GM21737 (cell line): ENCODE data around the gene MED14.
A peak's percentile ranks its signal among the peaks of the same experiment; 100 is the strongest.

Experiments
- ATAC-seq: cut with Tn5 transposase; IDR thresholded peaks from one replicate; pipeline ENCODE4 v1.9.1; 2021; ENCODE audit warnings: mild to moderate bottlenecking, moderate library complexity; ENCODE audit not compliant: unreplicated experiment

The MED14 gene

GRCh38 chrX:40671126-40671525 lies 64.2 kb downstream of the MED14 start:
- no peak for ATAC-seq

- ATAC-seq: no peak
Measured at GRCh38 chrX:40663880-40664630, 71.3 kb downstream of the MED14 start.

GRCh38 chrX:40663078-40663740 lies 72.1 kb downstream of the MED14 start:
- ATAC-seq: no peak

GRCh38 chrX:40661489-40661888 lies 73.9 kb downstream of the MED14 start:
- no peak for ATAC-seq

GRCh38 chrX:40660381-40660780 lies 75.0 kb downstream of the MED14 start:
- ATAC-seq: no peak

- no peak for ATAC-seq
Measured at GRCh38 chrX:40653535-40653934, 81.8 kb downstream of the MED14 start.

GRCh38 chrX:40652664-40653063 lies 82.7 kb downstream of the MED14 start:
- ATAC-seq: no peak

GRCh38 chrX:40651620-40652223 lies 83.6 kb downstream of the MED14 start:
- no peak for ATAC-seq

GRCh38 chrX:40647307-40648197 lies 87.8 kb downstream of the MED14 start, which contains the start of gene CXorf38:
Gene CXorf38 (minus strand): TSS chrX:40647561. CDS start chrX:40647520, 41 bp downstream.
- peak; percentile 65 for ATAC-seq

GRCh38 chrX:40646489-40647306 lies 88.6 kb downstream of the MED14 start:
- peak; percentile 33 for ATAC-seq

- ATAC-seq: no peak
Measured at GRCh38 chrX:40644821-40645358, 90.5 kb downstream of the MED14 start.

- ATAC-seq: no peak
Measured at GRCh38 chrX:40644176-40644575, 91.2 kb downstream of the MED14 start.

GRCh38 chrX:40637687-40638086 lies 97.7 kb downstream of the MED14 start:
- ATAC-seq: no peak

- ATAC-seq: no peak
Measured at GRCh38 chrX:40632199-40632598, 103.1 kb downstream of the MED14 start.

- no peak for ATAC-seq
Measured at GRCh38 chrX:40628506-40628905, 106.8 kb downstream of the MED14 start.

- ATAC-seq: no peak
Measured at GRCh38 chrX:40625294-40625693, 110.0 kb downstream of the MED14 start.

- no peak for ATAC-seq
Measured at GRCh38 chrX:40623665-40624064, 111.7 kb downstream of the MED14 start.

- ATAC-seq: no peak
Measured at GRCh38 chrX:40623139-40623536, 112.2 kb downstream of the MED14 start, which contains the start of gene MPC1L. Gene MPC1L (plus strand): TSS chrX:40623428. CDS start chrX:40623566, 138 bp downstream.

GRCh38 chrX:40622479-40623138 lies 112.7 kb downstream of the MED14 start:
- ATAC-seq: no peak
